MCF 10A (cell line): ENCODE data around the gene NEUROD4. TPM values are rescaled to one million over a fixed set of nuclear protein-coding genes. Genes with fewer than 3 reads are reported as not detected.

Experiments used
- BruUV-seq: library from RNA; stranded (reverse); fragments of 400-500 nt; replicated peaks from 2 replicates; lab custom pipeline; 2021; lab: Mats Ljungman, UMichigan
- CTCF ChIA-PET: fragments of 300-600 bp; sonication (Branson Sonifier 250); formaldehyde crosslinking; extraction: SDS; loops from one replicate; lab custom pipeline; 2021; ENCODE audit warnings: antibody characterized with exemption, inconsistent platforms; lab: Yijun Ruan, JAX
- POLR2A ChIA-PET: fragments of 300-600, 350-650 bp; sonication (Branson Sonifier 250); formaldehyde crosslinking; extraction: SDS; loops from one replicate; lab custom pipeline; 2020; ENCODE audit warnings: antibody characterized with exemption, inconsistent platforms; lab: Yijun Ruan, JAX
- DNase-seq: peaks from one replicate; pipeline ENCODE4 v3.0.0-alpha.2; 2018; ENCODE audit not compliant: unreplicated experiment
- H3K27ac Mint-ChIP-seq: one replicate; pipeline ENCODE4 v1.8.0; 2022; ENCODE audit warnings: mild to moderate bottlenecking, low read depth, mixed read lengths; ENCODE audit not compliant: unreplicated experiment
- H3K27me3 Mint-ChIP-seq: one replicate; pipeline ENCODE4 v1.8.0; 2022; ENCODE audit warnings: mixed read lengths; ENCODE audit not compliant: insufficient read depth, unreplicated experiment
- H3K36me3 Mint-ChIP-seq: one replicate; pipeline ENCODE4 v1.8.0; 2022; ENCODE audit warnings: mild to moderate bottlenecking, moderate library complexity, mixed read lengths; ENCODE audit not compliant: insufficient read depth, unreplicated experiment
- H3K4me1 Mint-ChIP-seq: one replicate; pipeline ENCODE4 v1.8.0; 2022; ENCODE audit warnings: mixed read lengths; ENCODE audit not compliant: insufficient read depth, unreplicated experiment
- H3K4me3 Mint-ChIP-seq: one replicate; pipeline ENCODE4 v1.8.0; 2022; ENCODE audit warnings: mild to moderate bottlenecking, moderate library complexity, mixed read lengths; ENCODE audit not compliant: unreplicated experiment
- H3K9me3 Mint-ChIP-seq: one replicate; pipeline ENCODE4 v1.8.0; 2022; ENCODE audit warnings: mixed read lengths; ENCODE audit not compliant: unreplicated experiment
- intact Hi-C: fragments of 100-400 bp; cut with micrococcal nuclease; formaldehyde crosslinking; loops from 2 replicates; pipeline ENCODE4 v1.14.1; 2022
- total RNA-seq: library from RNA; stranded (reverse); gene quantifications from 2 replicates; pipeline ENCODE4 v1.2.3, GENCODE V29; 2022
- TF ChIP-seq, protein P1 (sequence below): fragments of 200-600 bp; IDR thresholded peaks from one replicate; pipeline ENCODE4 v1.8.0; 2022; ENCODE audit warnings: antibody characterized with exemption, mild to moderate bottlenecking; ENCODE audit not compliant: unreplicated experiment

NEUROD4 gene
- total RNA-seq, 1 experiment from 2014 or later = not detected

DNA sequence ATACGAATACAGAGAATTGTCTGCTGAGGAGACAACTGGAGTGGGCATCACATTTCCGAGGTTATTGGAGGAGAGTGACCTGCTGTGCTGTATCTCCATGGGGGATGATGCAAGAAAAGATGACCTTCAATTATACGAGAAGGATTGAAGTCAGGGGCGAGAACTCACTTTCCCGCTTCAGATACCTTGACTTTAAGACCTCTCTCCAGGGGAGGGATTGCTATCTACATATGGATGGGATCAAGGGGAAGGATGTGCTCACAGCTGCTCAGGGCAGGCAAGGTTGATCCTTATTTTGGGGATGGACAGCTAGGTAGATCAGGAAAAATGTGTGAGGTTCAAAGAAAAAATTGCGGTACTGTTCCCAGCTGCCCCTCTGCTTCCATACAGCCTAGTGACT, 24.4 kb downstream of the NEUROD4 start:
- TF ChIP-seq, protein P1, sequence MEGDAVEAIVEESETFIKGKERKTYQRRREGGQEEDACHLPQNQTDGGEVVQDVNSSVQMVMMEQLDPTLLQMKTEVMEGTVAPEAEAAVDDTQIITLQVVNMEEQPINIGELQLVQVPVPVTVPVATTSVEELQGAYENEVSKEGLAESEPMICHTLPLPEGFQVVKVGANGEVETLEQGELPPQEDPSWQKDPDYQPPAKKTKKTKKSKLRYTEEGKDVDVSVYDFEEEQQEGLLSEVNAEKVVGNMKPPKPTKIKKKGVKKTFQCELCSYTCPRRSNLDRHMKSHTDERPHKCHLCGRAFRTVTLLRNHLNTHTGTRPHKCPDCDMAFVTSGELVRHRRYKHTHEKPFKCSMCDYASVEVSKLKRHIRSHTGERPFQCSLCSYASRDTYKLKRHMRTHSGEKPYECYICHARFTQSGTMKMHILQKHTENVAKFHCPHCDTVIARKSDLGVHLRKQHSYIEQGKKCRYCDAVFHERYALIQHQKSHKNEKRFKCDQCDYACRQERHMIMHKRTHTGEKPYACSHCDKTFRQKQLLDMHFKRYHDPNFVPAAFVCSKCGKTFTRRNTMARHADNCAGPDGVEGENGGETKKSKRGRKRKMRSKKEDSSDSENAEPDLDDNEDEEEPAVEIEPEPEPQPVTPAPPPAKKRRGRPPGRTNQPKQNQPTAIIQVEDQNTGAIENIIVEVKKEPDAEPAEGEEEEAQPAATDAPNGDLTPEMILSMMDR = no peak
- CTCF ChIA-PET = interaction anchor here (0.6 to 2.7 kb wide), 6 partner anchors 24 to 376 kb away, joined by 3 to 15 read pairs (median 10); no protein-coding TSS in a partner anchor
- no peaks in the 10 kb centered on the region for H3K9me3 Mint-ChIP-seq
- no peak overlapping the region for H3K4me3 Mint-ChIP-seq
- H3K4me1 Mint-ChIP-seq = no peaks in the 10 kb centered on the region
- BruUV-seq = no TSS peak
- peaks cover 72% of the 10 kb centered on the region for H3K27me3 Mint-ChIP-seq
- POLR2A ChIA-PET = interaction anchor here (0.6 kb wide), 1 partner anchor 41 kb away, joined by 3 read pairs; no protein-coding TSS in a partner anchor
- no peak overlapping the region for H3K27ac Mint-ChIP-seq
- intact Hi-C loops = no loop called here
- H3K36me3 Mint-ChIP-seq = no peaks in the 10 kb centered on the region
- no peak for DNase-seq

- Mint-ChIP-seq H3K36me3 (no peaks in the 10 kb centered on the region), H3K4me1 (no peaks in the 10 kb centered on the region), H3K27ac (no peak overlapping the region), H3K4me3 (no peak overlapping the region), H3K27me3 (peaks cover 80% of the 10 kb centered on the region), H3K9me3 (no peaks in the 10 kb centered on the region)
- intact Hi-C loops = no loop called here
- ChIA-PET POLR2A (no interaction called here), CTCF (interaction anchor here (1.1 to 2.3 kb wide), 3 partner anchors 11 to 23 kb away, joined by 3 to 9 read pairs (median 5); no protein-coding TSS in a partner anchor)
- TF ChIP-seq, protein P1 = no peak
- no peak for DNase-seq
- BruUV-seq = no TSS peak
Measured at GRCh38 chr12:55049676-55050075, 29.9 kb downstream of the NEUROD4 start.

- CTCF ChIA-PET = interaction anchor here (0.6 to 1.8 kb wide), 4 partner anchors 10 to 329 kb away, joined by 3 to 6 read pairs (median 3); no protein-coding TSS in a partner anchor
- TF ChIP-seq, protein P1 = no peak
- Mint-ChIP-seq H3K27me3 (peaks cover 87% of the 10 kb centered on the region), H3K36me3 (no peaks in the 10 kb centered on the region), H3K27ac (no peak overlapping the region), H3K9me3 (no peaks in the 10 kb centered on the region), H3K4me1 (no peaks in the 10 kb centered on the region), H3K4me3 (no peak overlapping the region)
- BruUV-seq = no TSS peak
- DNase-seq = peak; percentile 17
- POLR2A ChIA-PET = interaction anchor here (0.7 kb wide), 1 partner anchor 100 kb away, joined by 6 read pairs; no protein-coding TSS in a partner anchor
- intact Hi-C loops = no loop called here
Measured at GRCh38 chr12:55051197-55051947, 31.6 kb downstream of the NEUROD4 start.

DNA sequence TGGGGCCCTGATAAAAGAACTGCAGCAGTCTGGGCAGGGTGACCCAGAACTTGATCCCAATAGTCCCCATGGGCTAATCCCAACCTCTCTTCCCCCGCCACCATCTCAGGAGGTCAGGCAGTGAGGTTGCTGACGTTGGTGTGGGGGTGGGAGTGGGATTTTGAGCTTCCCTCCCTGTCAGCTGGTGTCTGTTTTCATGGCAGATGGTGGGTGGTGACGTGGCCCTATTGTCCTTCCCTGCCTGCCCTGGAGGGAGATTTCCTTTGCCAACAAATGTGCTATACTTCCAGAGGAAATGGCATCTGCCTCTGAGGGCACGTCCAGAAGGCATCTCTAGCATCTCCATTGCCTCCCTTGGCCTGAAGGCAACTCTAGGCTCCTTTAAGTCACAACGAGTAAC, 37.7 kb downstream of the NEUROD4 start:
- CTCF ChIA-PET = interaction anchor here (0.6 to 3.1 kb wide), 2 partner anchors 14 to 28 kb away, joined by 4 to 14 read pairs; no protein-coding TSS in a partner anchor

More for the DNA sequence above, 37.7 kb downstream of the NEUROD4 start:
- intact Hi-C loops = no loop called here
- BruUV-seq = no TSS peak
- POLR2A ChIA-PET = no interaction called here
- Mint-ChIP-seq H3K4me3 (no peak overlapping the region), H3K36me3 (no peaks in the 10 kb centered on the region), H3K27me3 (peaks cover 98% of the 10 kb centered on the region), H3K27ac (no peak overlapping the region), H3K9me3 (no peaks in the 10 kb centered on the region), H3K4me1 (no peaks in the 10 kb centered on the region)
- DNase-seq = peak; percentile 11
- TF ChIP-seq, protein P1 = no peak
